Adrenal gland (tissue), 12 donors: ENCODE results near the gene MCCC1. TPM values are rescaled to one million over a fixed set of nuclear protein-coding genes. Genes with fewer than 3 reads are reported as not detected.

ENCODE experiments used
- DNase-seq, 7 donors: peaks; one replicate each; pipeline ENCODE4 v3.0.0-alpha.2; 2019 to 2020
- H3K27ac ChIP-seq, 5 donors: fragments of 200-600 bp; sonication (generic) in 4 of 5; 1 replicate in 3 of 5; 2 replicates in 2 of 5; pipeline versions ENCODE4 v1.5.1 to v1.8.0; 2016 to 2020; ENCODE audit warnings: mild to moderate bottlenecking in 1 of 5
- H3K27me3 ChIP-seq: fragments of 200-600 bp; 2 replicates; pipeline ENCODE4 v1.8.0; 2021
- H3K36me3 ChIP-seq, 2 donors: fragments of 200-600 bp; replicated peaks in 1 of 2; 1 replicate in 1 of 2; 2 replicates in 1 of 2; pipeline versions ENCODE4 v1.5.1 to v1.8.0; 2018 to 2022
- H3K4me1 ChIP-seq, 2 donors: fragments of 200-600 bp; replicated peaks in 1 of 2; 1 replicate in 1 of 2; 2 replicates in 1 of 2; pipeline versions ENCODE4 v1.5.1 to v1.8.0; 2018 to 2021
- H3K4me3 ChIP-seq, 4 donors: fragments of 200-600 bp; sonication (generic) in 3 of 4; one replicate each; pipeline ENCODE4 v1.5.1; 2016 to 2018
- H3K9me3 ChIP-seq, 3 donors: fragments of 200-600 bp; sonication (generic) in 1 of 3; replicated peaks in 1 of 3; 1 replicate in 2 of 3; 2 replicates in 1 of 3; pipeline versions ENCODE4 v1.5.1 to v1.8.0; 2016 to 2021
- CTCF ChIP-seq, 6 experiments: fragments of 450-650 bp in 4 of 6; fragments of 200-600 bp in 2 of 6; sonication (generic) in 1 of 6; IDR thresholded peaks; 1 replicate in 5 of 6; 2 replicates in 1 of 6; pipeline versions ENCODE4 v1.5.1 to v1.8.0; 2016 to 2021; ENCODE audit warnings: antibody characterized with exemption in 6 of 6, mild to moderate bottlenecking in 2 of 6, moderate library complexity in 1 of 6
- POLR2A ChIP-seq, 2 donors: fragments of 450-650 bp; IDR thresholded peaks; one replicate each; pipeline ENCODE4 v1.6.1; 2017; ENCODE audit warnings: antibody characterized with exemption in 2 of 2, mild to moderate bottlenecking in 2 of 2, moderate library complexity in 1 of 2
- WGBS, 4 donors: extraction: QIAGEN DNeasy Blood & Tissue Kit in 2 of 4; methylation state at CpG; one replicate each; pipeline versions ENCODE4 v1.1.5 to v1.1.7; 2013 to 2017; 5-methylcytosine and 5-hydroxymethylcytosine counted together
- intact Hi-C, 2 donors: fragments of 100-400 bp; cut with DNase I; formaldehyde crosslinking; loops; one replicate each; pipeline versions ENCODE4 v1.14.1 to v1.15.0; 2022 to 2023
- polyA plus RNA-seq, 3 donors: library from polyadenylated mRNA; stranded (reverse); fragments of 200-250 nt in 2 of 3; fragments of 350-450 nt in 1 of 3; fragmentation: Illumina TruSeq in 1 of 3; extraction: RNeasy Lipid Tissue Mini Kit (QIAGEN cat#74804) in 1 of 3; gene quantifications; one replicate each; pipeline ENCODE4 v1.2.3, GENCODE V29; 2013 to 2014
- total RNA-seq, 9 donors: library from RNA; depleted of rRNA in 4 of 9; stranded (reverse); fragments of >200 nt in 4 of 9; fragments of 120-200 nt in 1 of 9; fragmentation: NEBNext Ultra II Directional in 1 of 9; extraction: Animal tissue kit (Norgen Biotek cat#: 25700) in 1 of 9; gene quantifications; one replicate each; pipeline versions ENCODE4 v1.1.0 to v1.2.4, GENCODE V29; 2013 to 2023
- donor health status: healthy with polysubstance abuse.
- donor health status: Bipolar disorder and iron deficiency.
- donor health status: DM: yes; HTN: yes; CAD: no.
- donor health status: DM: no; HTN: no; CAD: no.
- donor health status: DM: no; HTN: no; CAD: no.
- donor health status: DM: yes; HTN: yes; CAD: no.

The MCCC1 gene
- total and polyA plus RNA-seq, 12 donors, result 40.9 to 137 (median 53.5) TPM

GRCh38 chr3:183085634-183086390 is 13.5 kb downstream of the MCCC1 start:
- no peaks in the 10 kb centered on the region for H3K27me3 ChIP-seq
- H3K36me3 ChIP-seq, result peaks cover 0 to 49% of the 10 kb centered on the region in 2 donors
- 90 to 91% (median 90%) methylated on average over 9 of the region's 9 CpGs for WGBS, 4 donors
- TF ChIP-seq CTCF (IDR thresholded peaks at IDR 0.05) (peak in 3 of 6 experiments; percentile 22 to 27 (median 23)), POLR2A (IDR thresholded peaks at IDR 0.05) (no peak)
- no peak overlapping the region for H3K27ac ChIP-seq
- no peaks in the 10 kb centered on the region for H3K4me1 ChIP-seq
- H3K4me3 ChIP-seq, result no peak overlapping the region
- intact Hi-C loops, result no loop called here
- DNase-seq, result no peak
- no peaks in the 10 kb centered on the region for H3K9me3 ChIP-seq

GRCh38 chr3:183082355-183082915 is 16.9 kb downstream of the MCCC1 start:
- WGBS, 4 donors, result 94 to 97% (median 96%) methylated on average over 9 of the region's 9 CpGs
- intact Hi-C loops, result no loop called here
- no peaks in the 10 kb centered on the region for H3K27me3 ChIP-seq
- DNase-seq, result no peak
- H3K36me3 ChIP-seq, result peaks cover 0 to 34% of the 10 kb centered on the region in 2 donors
- TF ChIP-seq POLR2A (IDR thresholded peaks at IDR 0.05) (no peak), CTCF (IDR thresholded peaks at IDR 0.05) (no peak)
- H3K4me3 ChIP-seq, result no peak overlapping the region
- H3K9me3 ChIP-seq, result no peaks in the 10 kb centered on the region
- no peaks in the 10 kb centered on the region for H3K4me1 ChIP-seq
- no peak overlapping the region for H3K27ac ChIP-seq

- peaks cover 0 to 34% of the 10 kb centered on the region in 2 donors for H3K36me3 ChIP-seq
- no peak for DNase-seq
- intact Hi-C loops, result no loop called here
- no peak overlapping the region for H3K4me3 ChIP-seq
- no peaks in the 10 kb centered on the region for H3K27me3 ChIP-seq
- no peaks in the 10 kb centered on the region for H3K9me3 ChIP-seq
- H3K4me1 ChIP-seq, result no peaks in the 10 kb centered on the region
- WGBS, 4 donors, result 87 to 97% (median 89%) methylated on average over 5 to 6 of the region's 6 CpGs
- no peak overlapping the region for H3K27ac ChIP-seq
- no peak for TF ChIP-seq POLR2A (IDR thresholded peaks at IDR 0.05)
- no peak for TF ChIP-seq CTCF (IDR thresholded peaks at IDR 0.05)
Observed at GRCh38 chr3:183081459-183082183, 17.7 kb downstream of the MCCC1 start.

- DNase-seq, result no peak
Observed at GRCh38 chr3:183080628-183081027, 18.7 kb downstream of the MCCC1 start.

More at GRCh38 chr3:183080628-183081027, 18.7 kb downstream of the MCCC1 start:
- intact Hi-C loops, result no loop called here
- H3K4me3 ChIP-seq, result no peak overlapping the region
- TF ChIP-seq CTCF (IDR thresholded peaks at IDR 0.05) (no peak), POLR2A (IDR thresholded peaks at IDR 0.05) (no peak)
- peaks cover 0 to 25% of the 10 kb centered on the region in 2 donors for H3K36me3 ChIP-seq
- H3K27ac ChIP-seq, result no peak overlapping the region
- no peaks in the 10 kb centered on the region for H3K9me3 ChIP-seq
- 97 to 100% (median 98%) methylated on average over 3 of the region's 3 CpGs for WGBS, 4 donors
- H3K4me1 ChIP-seq, result no peaks in the 10 kb centered on the region
- H3K27me3 ChIP-seq, result no peaks in the 10 kb centered on the region
